ENCODE results near the gene CIDEC.

- no peak for TF ChIP-seq MAX (IDR thresholded peaks at IDR 0.05)
- no peak for TF ChIP-seq HNF4A (conservative IDR thresholded peaks at IDR 0.05)
- TF ChIP-seq CTCF (IDR thresholded peaks at IDR 0.05; ENCODE audit: low read depth, low read length, missing input control): no peak
- no peak for TF ChIP-seq REST (IDR thresholded peaks at IDR 0.05)
- TF ChIP-seq NR2F2 (IDR thresholded peaks at IDR 0.05): no peak
- no peak for TF ChIP-seq YY1 (IDR thresholded peaks at IDR 0.05)
- TF ChIP-seq, protein P1, sequence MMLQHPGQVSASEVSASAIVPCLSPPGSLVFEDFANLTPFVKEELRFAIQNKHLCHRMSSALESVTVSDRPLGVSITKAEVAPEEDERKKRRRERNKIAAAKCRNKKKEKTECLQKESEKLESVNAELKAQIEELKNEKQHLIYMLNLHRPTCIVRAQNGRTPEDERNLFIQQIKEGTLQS (IDR thresholded peaks at IDR 0.05): no peak
- TF ChIP-seq EGR1 (IDR thresholded peaks at IDR 0.05; ENCODE audit: low read depth in 2 of 2): no peak
- TF ChIP-seq SP1 (IDR thresholded peaks at IDR 0.05): no peak
- no peak for TF ChIP-seq FOXA1 (IDR thresholded peaks at IDR 0.05)
Measured at GRCh38 chr3:9859530-9860025, 20.5 kb downstream of the CIDEC start.

Measured in liver (tissue), 3 donors.